ENCODE results near the gene C1orf21. TPM values are rescaled to one million over a fixed set of nuclear protein-coding genes. Genes with fewer than 3 reads are reported as not detected.

C1orf21 gene
- total and polyA plus RNA-seq, 9 donors = 36.9 to 51.3 (median 44.3) TPM

DNA sequence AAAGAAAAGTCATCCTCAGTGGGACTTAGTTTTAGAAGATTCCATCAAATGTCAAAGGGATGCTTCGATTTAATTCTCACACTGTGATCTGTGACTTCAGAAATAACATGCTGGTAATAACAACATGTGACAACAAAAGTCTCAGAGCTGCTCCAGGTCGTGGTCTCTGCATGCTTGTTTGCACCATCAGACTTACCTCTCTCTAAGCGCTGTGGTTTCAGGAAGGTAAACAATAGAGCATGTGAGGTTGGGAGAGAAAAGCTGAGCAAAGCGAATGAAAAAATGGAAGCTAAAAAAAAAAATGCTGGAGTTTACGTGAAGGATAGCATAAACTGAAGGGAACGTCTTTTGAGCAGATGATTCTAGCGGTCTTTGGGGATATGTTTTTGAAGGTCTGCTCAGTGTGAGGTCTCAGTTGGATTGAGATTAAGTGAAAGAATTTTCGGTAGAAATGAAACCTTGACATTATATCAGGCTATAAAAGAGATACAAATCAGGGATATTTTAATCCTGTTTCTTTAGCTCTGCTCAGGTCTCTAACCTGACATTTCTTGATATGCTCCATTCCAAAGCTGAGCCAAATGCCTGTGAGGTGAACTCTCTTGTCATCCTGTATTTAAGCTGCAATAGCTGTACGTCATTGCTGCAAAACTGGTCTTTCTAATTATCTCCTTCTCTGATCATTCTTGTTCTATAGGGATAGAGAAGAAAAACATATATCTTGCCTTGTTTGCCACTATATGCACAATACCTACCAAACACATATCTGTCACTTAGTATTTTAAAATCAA is 86.5 kb downstream of the C1orf21 start:
- H3K9me3 ChIP-seq (replicated peaks; ENCODE audit: control insufficient read depth, low read depth, low read length) = no peaks in the 10 kb centered on the region
- H3K4me3 ChIP-seq (ENCODE audit: low read length) = no peak overlapping the region
- WGBS (ENCODE audit: insufficient coverage) = 69% methylated on average over 5 of the region's 9 CpGs
- no peaks in the 10 kb centered on the region for H3K36me3 ChIP-seq (ENCODE audit: control insufficient read depth, insufficient read depth, low read length)
- no peaks in the 10 kb centered on the region for H3K4me1 ChIP-seq (ENCODE audit: control insufficient read depth, insufficient read depth, low read length)
- no peak for DNase-seq
- no peak overlapping the region for H3K27ac ChIP-seq (ENCODE audit: low read length)
- no peaks in the 10 kb centered on the region for H3K27me3 ChIP-seq (ENCODE audit: control insufficient read depth, insufficient read depth, low read length)

DNA sequence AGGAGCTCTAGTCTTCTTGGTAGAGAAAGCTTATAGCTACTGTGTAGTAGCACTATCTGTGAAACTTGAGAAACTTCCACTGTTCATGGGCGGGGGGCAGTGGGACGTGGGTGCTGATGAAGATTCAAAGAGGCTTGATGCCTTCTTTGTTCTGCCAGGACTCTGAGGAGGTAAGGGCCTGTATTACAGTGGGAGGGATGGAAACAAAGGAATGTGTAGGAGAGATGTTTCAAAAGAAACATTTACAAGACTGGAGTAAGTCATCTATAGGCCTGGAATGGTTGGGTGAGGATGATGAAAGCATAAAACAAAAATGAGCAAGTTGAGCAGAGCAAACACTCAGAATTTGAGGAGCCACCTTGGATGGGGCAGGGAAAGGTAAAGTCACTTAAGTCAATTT is 89.4 kb downstream of the C1orf21 start:
- no peak overlapping the region for H3K4me3 ChIP-seq (ENCODE audit: low read length)
- DNase-seq = no peak
- peaks cover 6% of the 10 kb centered on the region for H3K4me1 ChIP-seq (ENCODE audit: control insufficient read depth, insufficient read depth, low read length)

DNA sequence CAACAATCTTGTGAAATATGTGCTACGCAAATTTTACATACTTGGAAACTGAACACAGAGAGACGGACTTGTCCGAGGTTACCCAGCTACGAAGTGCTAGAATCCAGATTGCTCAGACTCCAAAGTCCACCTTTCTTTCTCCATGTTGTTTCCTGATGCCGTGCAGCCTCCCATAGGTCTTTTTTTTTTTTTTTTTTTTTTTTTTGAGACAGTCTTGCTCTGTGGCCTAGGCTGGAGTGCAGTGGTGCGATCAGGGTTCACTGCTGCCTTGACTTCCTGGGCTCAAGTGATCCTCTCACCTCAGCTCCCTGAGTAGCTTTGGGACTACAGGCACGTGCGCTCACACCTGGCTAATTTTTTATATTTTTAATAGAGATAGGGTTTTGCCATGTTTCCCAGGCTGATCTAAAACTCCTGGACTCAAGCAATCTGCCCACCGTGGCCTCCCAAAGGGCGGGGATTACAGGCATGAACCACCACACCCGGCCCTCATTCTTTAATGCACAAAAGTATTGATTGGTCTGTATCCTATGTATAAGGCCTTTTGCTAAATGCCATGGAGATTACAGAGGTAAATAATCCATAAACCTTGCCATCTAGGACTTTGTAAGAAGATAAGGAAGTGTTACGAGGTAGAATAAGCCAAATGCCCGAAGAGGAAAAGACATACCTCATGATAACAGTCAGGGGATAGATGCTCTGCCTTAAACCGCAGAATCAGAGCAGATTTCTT is 92.8 kb downstream of the C1orf21 start:
- DNase-seq = no peak
- Histone ChIP-seq H3K36me3 (ENCODE audit: control insufficient read depth, insufficient read depth, low read length) (peaks cover 5% of the 10 kb centered on the region), H3K27ac (ENCODE audit: low read length) (no peak overlapping the region), H3K9me3 (replicated peaks; ENCODE audit: control insufficient read depth, low read depth, low read length) (no peaks in the 10 kb centered on the region), H3K4me1 (ENCODE audit: control insufficient read depth, insufficient read depth, low read length) (peaks cover 33% of the 10 kb centered on the region), H3K4me3 (ENCODE audit: low read length) (no peak overlapping the region), H3K27me3 (ENCODE audit: control insufficient read depth, insufficient read depth, low read length) (no peaks in the 10 kb centered on the region)
- 96% methylated on average over 5 of the region's 14 CpGs for WGBS (ENCODE audit: insufficient coverage)

More for the DNA sequence above, 89.4 kb downstream of the C1orf21 start:
- WGBS (ENCODE audit: insufficient coverage) = 86% methylated on average over 2 of the region's 2 CpGs
- no peak overlapping the region for H3K27ac ChIP-seq (ENCODE audit: low read length)
- H3K27me3 ChIP-seq (ENCODE audit: control insufficient read depth, insufficient read depth, low read length) = no peaks in the 10 kb centered on the region
- no peaks in the 10 kb centered on the region for H3K9me3 ChIP-seq (replicated peaks; ENCODE audit: control insufficient read depth, low read depth, low read length)
- peaks cover 5% of the 10 kb centered on the region for H3K36me3 ChIP-seq (ENCODE audit: control insufficient read depth, insufficient read depth, low read length)

GRCh38 chr1:184480736-184481135 is 93.9 kb downstream of the C1orf21 start:
- Histone ChIP-seq H3K4me1 (ENCODE audit: control insufficient read depth, insufficient read depth, low read length) (peaks cover 39% of the 10 kb centered on the region), H3K36me3 (ENCODE audit: control insufficient read depth, insufficient read depth, low read length) (peaks cover 5% of the 10 kb centered on the region), H3K4me3 (ENCODE audit: low read length) (no peak overlapping the region), H3K27me3 (ENCODE audit: control insufficient read depth, insufficient read depth, low read length) (no peaks in the 10 kb centered on the region), H3K9me3 (replicated peaks; ENCODE audit: control insufficient read depth, low read depth, low read length) (no peaks in the 10 kb centered on the region), H3K27ac (ENCODE audit: low read length) (peak overlapping the region; percentile 92)
- DNase-seq = no peak
- 71% methylated on average over 4 of the region's 5 CpGs for WGBS (ENCODE audit: insufficient coverage)

GRCh38 chr1:184482136-184482535 is 95.3 kb downstream of the C1orf21 start:
- DNase-seq = peak; percentile 96
- Histone ChIP-seq H3K9me3 (replicated peaks; ENCODE audit: control insufficient read depth, low read depth, low read length) (no peaks in the 10 kb centered on the region), H3K36me3 (ENCODE audit: control insufficient read depth, insufficient read depth, low read length) (peaks cover 5% of the 10 kb centered on the region), H3K4me1 (ENCODE audit: control insufficient read depth, insufficient read depth, low read length) (peaks cover 53% of the 10 kb centered on the region), H3K27ac (ENCODE audit: low read length) (peak overlapping the region; percentile 92), H3K4me3 (ENCODE audit: low read length) (no peak overlapping the region), H3K27me3 (ENCODE audit: control insufficient read depth, insufficient read depth, low read length) (no peaks in the 10 kb centered on the region)
- WGBS (ENCODE audit: insufficient coverage) = 20% methylated on average over 2 of the region's 5 CpGs

- no CpG with 5 or more reads among the region's 3 CpGs for WGBS (ENCODE audit: insufficient coverage)
- Histone ChIP-seq H3K4me3 (ENCODE audit: low read length) (no peak overlapping the region), H3K27me3 (ENCODE audit: control insufficient read depth, insufficient read depth, low read length) (no peaks in the 10 kb centered on the region), H3K4me1 (ENCODE audit: control insufficient read depth, insufficient read depth, low read length) (peaks cover 59% of the 10 kb centered on the region), H3K27ac (ENCODE audit: low read length) (peak overlapping the region; percentile 92), H3K9me3 (replicated peaks; ENCODE audit: control insufficient read depth, low read depth, low read length) (no peaks in the 10 kb centered on the region), H3K36me3 (ENCODE audit: control insufficient read depth, insufficient read depth, low read length) (peaks cover 5% of the 10 kb centered on the region)
- peak; percentile 97 for DNase-seq
These were observed 96.4 kb downstream of the C1orf21 start for GRCh38 chr1:184483101-184483683.

DNA sequence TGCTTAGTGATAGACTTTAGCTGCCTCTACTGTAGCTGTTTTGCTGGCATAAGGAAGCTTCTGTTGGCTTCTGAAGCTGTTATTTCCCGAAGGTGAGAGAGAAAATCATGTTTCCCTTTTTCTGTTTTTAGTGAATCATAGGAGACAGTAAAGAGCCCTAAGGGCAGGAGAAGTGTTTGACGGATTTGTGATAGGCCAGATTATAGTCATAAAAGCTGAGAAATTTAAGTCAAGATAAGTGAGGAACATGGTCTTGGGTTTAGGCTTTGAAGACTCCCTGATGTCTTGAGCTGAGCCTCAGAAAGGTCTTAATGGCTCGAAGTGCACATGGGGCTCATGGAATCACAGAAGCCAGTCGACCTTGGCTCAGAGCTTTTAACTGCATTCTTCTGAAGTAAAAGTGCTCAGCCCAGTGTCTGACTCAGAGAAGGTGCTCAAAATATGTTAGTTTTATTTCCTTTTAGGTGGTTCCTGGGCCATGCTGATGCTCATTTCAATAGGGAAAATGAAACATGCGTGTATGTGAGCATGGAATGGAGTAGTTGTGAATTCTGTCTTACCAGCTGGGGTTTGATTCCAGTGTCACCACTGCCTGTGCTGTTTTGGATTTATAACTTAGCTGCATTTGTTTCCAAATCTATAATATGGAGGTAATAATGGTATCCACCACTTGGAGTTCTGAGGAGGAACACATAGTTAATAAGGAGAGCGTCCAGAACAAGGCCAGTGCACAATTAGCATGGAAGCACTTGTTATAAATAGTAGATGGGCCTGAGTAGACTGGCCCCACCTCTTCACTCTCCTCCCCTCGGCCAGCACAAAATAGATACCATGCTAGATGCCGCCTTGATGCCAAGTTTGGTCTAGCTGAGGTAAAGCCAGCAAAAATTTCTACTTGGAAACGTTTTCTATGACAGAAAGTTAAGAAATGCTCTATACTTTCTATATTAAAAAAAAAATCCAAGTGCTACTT is 99.2 kb downstream of the C1orf21 start:
- no peaks in the 10 kb centered on the region for H3K27me3 ChIP-seq (ENCODE audit: control insufficient read depth, insufficient read depth, low read length)
- no peaks in the 10 kb centered on the region for H3K9me3 ChIP-seq (replicated peaks; ENCODE audit: control insufficient read depth, low read depth, low read length)
- DNase-seq = no peak
- WGBS (ENCODE audit: insufficient coverage) = 51% methylated on average over 4 of the region's 9 CpGs
- no peak overlapping the region for H3K4me3 ChIP-seq (ENCODE audit: low read length)
- H3K36me3 ChIP-seq (ENCODE audit: control insufficient read depth, insufficient read depth, low read length) = no peaks in the 10 kb centered on the region
- H3K4me1 ChIP-seq (ENCODE audit: control insufficient read depth, insufficient read depth, low read length) = peaks cover 54% of the 10 kb centered on the region
- peak overlapping the region; percentile 47 for H3K27ac ChIP-seq (ENCODE audit: low read length)

DNA sequence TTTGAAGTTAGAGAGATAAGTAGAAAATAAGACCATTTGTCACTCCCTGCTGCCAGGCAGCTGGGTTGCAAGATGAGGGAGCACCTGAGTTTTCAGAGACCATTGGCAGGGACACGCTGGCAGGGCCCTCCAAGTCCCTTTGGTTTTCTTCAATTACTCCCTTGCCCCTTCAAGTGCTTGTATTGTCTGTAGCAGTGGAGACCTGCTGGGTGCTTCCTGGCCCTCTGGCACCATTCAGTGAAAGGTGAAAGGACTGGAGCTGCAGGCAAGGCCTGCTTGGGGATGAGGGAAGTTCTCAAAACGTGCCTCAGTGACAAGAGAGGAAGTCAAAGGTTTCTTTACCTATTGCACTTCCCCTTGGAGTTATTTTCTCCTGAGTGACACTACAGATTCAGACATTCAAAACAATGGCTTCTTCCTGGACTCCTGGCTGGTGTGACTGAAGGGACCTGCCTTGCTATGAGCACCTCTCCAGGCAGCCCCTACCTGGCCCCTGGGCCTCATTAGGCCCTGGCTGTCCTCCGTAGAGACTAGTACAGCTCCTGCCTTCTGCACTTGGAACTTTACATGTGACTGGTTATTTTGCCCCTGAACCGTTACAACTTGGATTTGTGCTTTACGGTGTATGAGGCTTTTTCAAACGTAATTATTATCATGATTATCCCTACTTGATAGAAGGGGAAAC is 100.1 kb downstream of the C1orf21 start:
- H3K27me3 ChIP-seq (ENCODE audit: control insufficient read depth, insufficient read depth, low read length) = no peaks in the 10 kb centered on the region
- peaks cover 54% of the 10 kb centered on the region for H3K4me1 ChIP-seq (ENCODE audit: control insufficient read depth, insufficient read depth, low read length)
- H3K4me3 ChIP-seq (ENCODE audit: low read length) = no peak overlapping the region
- peak overlapping the region; percentile 42 for H3K27ac ChIP-seq (ENCODE audit: low read length)
- no peaks in the 10 kb centered on the region for H3K9me3 ChIP-seq (replicated peaks; ENCODE audit: control insufficient read depth, low read depth, low read length)
- WGBS (ENCODE audit: insufficient coverage) = no CpG with 5 or more reads among the region's 6 CpGs
- DNase-seq = no peak
- no peaks in the 10 kb centered on the region for H3K36me3 ChIP-seq (ENCODE audit: control insufficient read depth, insufficient read depth, low read length)

DNA sequence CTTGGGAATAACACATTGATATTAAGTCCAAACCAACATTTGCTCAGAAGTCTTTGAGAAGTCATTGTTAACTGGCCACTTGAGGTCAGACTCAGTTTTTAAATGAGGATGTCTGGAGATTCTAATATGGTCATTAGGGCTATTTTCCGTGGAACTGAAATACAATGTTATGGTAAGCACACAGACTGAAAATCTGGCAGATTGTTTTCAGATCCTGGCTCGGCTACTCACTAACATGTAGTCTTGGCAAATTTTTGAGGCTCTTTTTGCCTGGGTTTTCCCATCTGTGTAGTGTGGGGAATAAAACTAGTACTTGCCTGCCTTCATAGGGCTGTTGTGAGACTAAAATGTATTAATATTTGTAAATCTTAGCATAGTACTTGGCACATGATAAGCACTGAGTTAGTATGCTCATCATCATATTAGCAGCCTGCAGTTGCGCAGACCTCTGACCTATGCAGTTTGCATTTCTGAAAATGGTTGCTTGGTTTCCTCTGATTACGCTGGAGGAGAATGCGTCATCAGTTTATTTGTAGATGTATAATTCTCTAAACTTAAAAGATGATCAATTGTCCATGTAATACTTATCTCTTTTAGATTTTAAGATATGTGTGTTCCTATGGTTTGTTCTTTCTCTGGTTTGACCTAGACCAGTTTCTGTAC is 100.8 kb downstream of the C1orf21 start:
- DNase-seq = peak; percentile 87
- H3K27ac ChIP-seq (ENCODE audit: low read length) = peak overlapping the region; percentile 42
- peaks cover 50% of the 10 kb centered on the region for H3K4me1 ChIP-seq (ENCODE audit: control insufficient read depth, insufficient read depth, low read length)
- no peaks in the 10 kb centered on the region for H3K27me3 ChIP-seq (ENCODE audit: control insufficient read depth, insufficient read depth, low read length)
- no peaks in the 10 kb centered on the region for H3K36me3 ChIP-seq (ENCODE audit: control insufficient read depth, insufficient read depth, low read length)
- H3K4me3 ChIP-seq (ENCODE audit: low read length) = no peak overlapping the region
- 0% methylated on average over 1 of the region's 5 CpGs for WGBS (ENCODE audit: insufficient coverage)
- no peaks in the 10 kb centered on the region for H3K9me3 ChIP-seq (replicated peaks; ENCODE audit: control insufficient read depth, low read depth, low read length)

Data from muscle of leg (tissue), 11 donors.